ENCODE results near the gene TSFM.

The TSFM gene

GRCh38 chr12:57835366-57836288 lies 53.0 kb downstream of the TSFM start:
- no peak for DNase-seq (ENCODE audit: low read depth)

DNA sequence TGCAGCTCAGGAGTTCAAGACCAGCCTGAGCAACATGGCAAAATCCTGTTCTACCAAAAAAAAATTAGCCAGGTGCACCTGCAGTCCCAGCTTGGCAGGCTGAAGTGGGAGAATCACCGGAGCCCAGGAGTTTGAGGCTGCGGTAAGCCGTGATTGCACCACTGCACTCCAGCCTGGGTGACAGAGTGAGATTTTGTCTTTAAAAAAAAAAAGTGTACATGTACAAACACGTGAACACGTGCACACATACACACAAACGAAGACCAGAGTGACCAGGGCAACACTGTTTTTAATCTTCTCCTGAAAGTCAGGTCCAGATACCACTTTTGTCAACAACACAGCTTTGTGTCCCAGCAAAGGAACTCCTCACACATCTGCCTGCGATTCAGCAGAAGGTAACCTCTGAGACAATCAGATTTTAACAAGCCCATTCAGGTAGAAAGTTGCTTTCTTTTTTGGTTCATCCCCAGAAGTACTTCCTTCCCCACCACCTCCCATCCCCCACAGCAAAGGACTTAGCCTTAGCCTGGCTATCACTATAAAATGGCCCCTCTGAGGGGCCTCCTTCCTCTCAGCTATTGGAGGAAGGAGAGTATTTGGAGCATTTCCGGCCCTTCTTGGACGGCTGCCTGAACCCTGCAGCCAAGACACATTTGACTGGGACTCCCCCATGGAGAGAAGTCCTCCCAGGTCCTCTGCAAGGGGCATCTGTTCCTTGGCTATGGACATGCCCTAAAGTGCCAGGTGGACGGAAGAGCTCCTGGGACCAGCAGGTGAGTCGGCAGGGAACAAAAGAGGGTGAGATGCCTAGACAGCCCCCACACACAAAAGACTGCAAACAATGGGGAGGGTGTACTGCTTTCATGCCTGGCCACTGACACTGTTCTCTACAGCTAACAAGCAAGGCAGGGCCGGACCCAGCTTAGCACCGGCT lies 54.1 kb downstream of the TSFM start:
- DNase-seq (ENCODE audit: low read depth), result no peak

GRCh38 chr12:57837864-57838562 lies 55.4 kb downstream of the TSFM start:
- DNase-seq (ENCODE audit: low read depth), result no peak

GRCh38 chr12:57838594-57839302 lies 56.2 kb downstream of the TSFM start:
- DNase-seq (ENCODE audit: low read depth), result no peak

DNA sequence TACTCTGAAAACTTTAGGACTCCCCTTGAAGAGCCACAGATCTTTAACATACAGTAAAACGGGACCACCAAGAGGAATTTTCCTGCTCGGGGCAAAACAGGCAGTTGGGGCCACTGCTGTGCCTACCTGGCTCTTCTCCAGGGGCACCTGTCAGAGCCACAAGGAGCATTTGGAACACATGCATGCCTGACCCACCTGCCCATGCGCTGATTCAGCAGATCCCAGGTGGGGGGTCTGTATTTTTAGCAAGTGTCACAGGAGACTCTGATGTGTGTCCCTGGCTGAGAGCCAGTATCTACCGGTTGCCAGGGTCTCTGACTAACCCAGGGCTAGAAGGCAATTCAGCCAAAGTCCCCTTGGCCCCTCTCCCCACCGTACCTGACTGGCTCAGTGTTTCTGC lies 57.4 kb downstream of the TSFM start:
- DNase-seq (ENCODE audit: low read depth), result no peak

DNA sequence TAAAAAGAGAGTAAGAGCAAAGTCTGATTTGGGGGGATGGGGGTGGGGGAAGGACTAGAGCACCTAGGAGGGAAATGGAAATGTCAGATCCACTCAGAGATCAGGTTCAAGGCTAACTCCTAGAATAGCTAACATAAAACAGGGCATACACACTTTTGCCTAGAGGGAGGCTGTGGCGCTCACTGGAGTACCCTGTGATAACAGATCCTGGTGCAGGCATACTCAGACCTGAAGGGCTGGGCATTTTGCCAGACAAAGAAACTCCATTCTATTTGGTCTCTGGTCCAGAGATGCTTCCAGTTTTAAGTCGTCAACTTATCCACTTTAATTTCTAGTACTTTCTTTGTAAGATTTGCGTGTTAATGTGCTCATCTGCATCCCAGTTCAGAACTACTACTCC lies 58.1 kb downstream of the TSFM start:
- DNase-seq (ENCODE audit: low read depth), result no peak

DNA sequence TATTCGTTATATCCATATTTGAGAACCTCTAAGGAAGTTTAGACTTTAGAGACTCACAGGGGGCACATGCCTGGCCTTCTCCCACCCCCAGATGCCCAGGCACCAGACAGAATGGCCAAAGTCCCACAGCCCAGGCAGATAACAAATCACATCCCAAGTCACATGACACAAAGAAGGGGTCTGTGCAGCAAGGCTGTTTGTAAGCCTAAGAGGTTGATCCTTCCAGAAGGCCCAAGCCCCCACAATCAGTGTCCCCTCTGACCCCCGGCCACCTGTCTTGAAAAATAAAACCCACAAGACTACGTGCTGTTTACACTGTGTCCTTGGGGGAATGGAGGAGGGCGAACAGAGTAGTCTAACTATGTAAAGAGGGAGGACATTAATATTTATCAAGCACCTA lies 58.9 kb downstream of the TSFM start:
- DNase-seq (ENCODE audit: low read depth), result no peak

- no peak for DNase-seq (ENCODE audit: low read depth)
Observed at GRCh38 chr12:57842342-57843294, 60.0 kb downstream of the TSFM start.

DNA sequence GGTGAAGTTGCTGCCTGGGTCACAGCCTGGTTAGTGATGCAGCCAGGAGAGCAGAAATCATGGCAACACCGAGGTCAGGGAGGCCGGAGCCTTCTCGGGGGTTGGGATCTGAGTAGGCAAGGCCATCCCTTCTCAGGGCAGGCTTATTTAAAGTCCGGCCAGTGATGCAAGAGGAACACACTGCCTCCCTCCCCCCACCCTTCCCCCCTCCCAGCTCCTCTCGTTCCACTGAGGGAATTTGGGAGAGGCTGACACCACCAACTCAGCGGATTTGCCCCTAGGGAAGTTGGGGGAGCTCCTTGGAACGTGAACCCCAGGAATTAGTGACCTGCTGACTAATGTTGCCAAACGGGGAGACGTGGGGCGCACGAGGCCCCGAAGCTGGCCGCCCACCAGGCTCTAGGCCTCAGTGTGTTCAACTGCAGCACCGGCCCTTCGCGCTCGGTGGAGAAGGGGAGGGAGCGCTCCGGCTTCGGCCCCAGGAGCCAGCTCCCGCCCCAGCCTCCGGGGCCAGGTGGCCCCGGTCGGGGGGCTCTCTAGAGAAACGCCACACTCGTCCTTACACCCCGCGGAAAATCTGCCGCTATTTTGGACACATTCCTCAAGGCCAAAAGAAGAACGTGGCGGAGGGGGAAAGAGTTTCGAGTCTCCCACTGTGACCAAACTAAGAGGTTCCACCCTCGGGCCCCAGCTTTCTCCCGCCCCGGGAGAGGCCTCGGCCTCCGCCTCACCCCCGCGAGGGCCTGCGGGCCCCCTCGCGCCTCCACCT lies 62.3 kb downstream of the TSFM start:
- no peak for DNase-seq (ENCODE audit: low read depth)

- DNase-seq (ENCODE audit: low read depth), result peak; percentile 14
Observed at GRCh38 chr12:57845478-57846284, 63.1 kb downstream of the TSFM start.

GRCh38 chr12:57846285-57846576 lies 63.6 kb downstream of the TSFM start:
- no peak for DNase-seq (ENCODE audit: low read depth)

DNA sequence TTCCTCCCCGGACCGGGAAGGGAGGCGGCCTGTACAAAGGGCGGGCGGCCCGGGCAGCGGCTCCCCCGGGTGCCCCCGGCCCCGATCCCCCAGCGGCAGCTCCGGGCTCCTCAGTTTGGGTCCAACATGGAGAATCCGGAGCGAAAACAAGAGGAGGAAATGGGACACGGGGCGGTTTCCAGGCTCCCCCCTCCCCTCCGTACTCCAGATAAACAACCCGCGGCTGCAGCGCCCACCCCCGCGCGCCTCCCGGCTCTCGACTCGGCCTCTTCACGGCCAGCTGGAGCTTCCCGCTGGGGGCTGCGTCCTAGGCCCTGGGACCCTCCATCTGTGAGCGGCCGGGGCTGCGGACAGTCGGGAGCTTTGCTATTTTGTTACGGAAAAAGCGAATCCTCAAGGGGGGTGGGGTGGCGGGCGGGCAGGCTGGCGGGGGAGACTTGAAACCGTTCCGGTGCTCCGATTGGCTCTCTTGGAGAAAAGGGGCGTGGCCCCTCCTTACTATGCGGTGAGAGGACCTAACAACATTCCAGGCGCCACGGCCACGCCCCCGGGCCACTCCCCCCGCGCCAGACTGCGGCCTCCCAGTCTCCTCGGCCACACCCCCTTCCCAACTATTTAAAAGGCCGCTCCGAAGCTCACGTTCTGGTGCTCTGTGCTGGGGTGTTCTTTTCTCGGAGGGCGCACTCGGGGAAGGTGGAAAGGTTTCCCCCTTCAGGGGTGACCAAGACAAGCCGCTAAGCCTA lies 64.2 kb downstream of the TSFM start, which contains the start of gene CTDSP2:
Gene CTDSP2 (minus strand): TSS at position 153 of the 743 bp plus-strand sequence. CDS start 294 bp downstream, outside the sequence.
- DNase-seq (ENCODE audit: low read depth), result peak; percentile 77

Data from stimulated activated CD8-positive, alpha-beta memory T cell treated with anti-CD3 and anti-CD28 coated beads, Interleukin-15, amount 100 ng/mL, for 1 hour (primary cell).